Measurements from ENCODE around the gene ATRIP. TPM values are rescaled to one million over a fixed set of nuclear protein-coding genes. Genes with fewer than 3 reads are reported as not detected.

The ATRIP gene
- total and polyA plus RNA-seq, 2 of the 4 experiments (the other 2 are of a cell fraction), result 6.8 to 10.8 TPM

DNA sequence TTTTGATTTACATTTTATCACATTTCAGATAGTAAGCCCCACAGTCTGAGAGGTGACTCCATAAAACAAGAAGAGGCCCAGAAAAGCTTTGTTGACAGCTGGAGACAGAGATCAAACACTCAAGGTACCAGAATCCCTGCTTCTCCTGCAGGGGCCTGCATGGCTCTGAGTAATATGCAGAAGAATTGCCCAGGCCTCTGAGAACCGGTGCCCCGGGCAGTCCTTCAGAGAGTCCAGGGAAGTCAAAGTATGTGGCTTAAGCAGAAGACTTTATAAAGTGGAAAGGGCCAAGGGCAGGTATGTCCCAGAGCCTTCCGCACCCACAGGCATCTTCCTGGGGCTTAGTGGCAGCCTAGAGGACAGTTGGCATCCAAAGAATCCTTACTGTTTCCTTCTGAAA is 12.8 kb downstream of the ATRIP start:
- in situ Hi-C loops (cut with MboI; ENCODE audit: low sequenced_read_pairs) (no loop called here), dilution Hi-C loops (cut with HindIII; ENCODE audit: low sequenced_read_pairs, unreplicated experiment) (no loop called here), intact Hi-C loops (cut with micrococcal nuclease) (no loop called here)
- no peak overlapping the region for H2AK5ac ChIP-seq (ENCODE audit: low read depth, low read length)
- H3K18ac ChIP-seq (ENCODE audit: low read depth, low read length), result no peak overlapping the region
- H3K4me1 ChIP-seq (ENCODE audit: control insufficient read depth, insufficient read depth, low read length), result no peaks in the 10 kb centered on the region
- no peaks in the 10 kb centered on the region for H3K9me1 ChIP-seq (ENCODE audit: insufficient read depth, low read length)
- no peaks in the 10 kb centered on the region for H4K20me1 ChIP-seq (ENCODE audit: insufficient read depth, low read length)
- WGBS, 2 experiments (ENCODE audit: extremely low coverage in 2 of 2, insufficient read length in 1 of 2), result no CpG with 5 or more reads among the region's 3 CpGs
- H3K14ac ChIP-seq (replicated peaks; ENCODE audit: low read depth, low read length), result no peak overlapping the region
- H3K4ac ChIP-seq (ENCODE audit: low read depth, low read length), result no peak overlapping the region
- no peak overlapping the region for H3K9ac ChIP-seq (ENCODE audit: low read depth, low read length)
- no peaks in the 10 kb centered on the region for H3K9me3 ChIP-seq (ENCODE audit: control insufficient read depth, insufficient read depth, low read length)
- H2BK5ac ChIP-seq (ENCODE audit: low read depth, low read length, poor library complexity, severe bottlenecking), result no peak overlapping the region
- no peak overlapping the region for H2BK20ac ChIP-seq (ENCODE audit: low read depth, low read length)
- no peak overlapping the region for H3K27ac ChIP-seq (ENCODE audit: insufficient read depth, low read length)
- no peak overlapping the region for H2BK120ac ChIP-seq (ENCODE audit: low read depth, low read length)
- H2BK15ac ChIP-seq (ENCODE audit: low read depth, low read length), result no peak overlapping the region
- H3K36me3 ChIP-seq (ENCODE audit: control insufficient read depth, insufficient read depth, low read length), result peaks cover 30% of the 10 kb centered on the region
- H3K79me1 ChIP-seq (ENCODE audit: low read depth in 1 of 2, low read length in 2 of 2), result no peaks in the 10 kb centered on the region; a peak in 1 of 4 replicates
- ATAC-seq (ENCODE audit: low read depth) (no peak), DNase-seq (no peak)
- ChIA-PET POLR2A (ENCODE audit: unreplicated experiment) (no interaction called here), CTCF (interaction anchor here (0.6 kb wide), 1 partner anchor 491 kb away, joined by 3 read pairs; no protein-coding TSS in a partner anchor)
- no peak overlapping the region for H2AFZ ChIP-seq (replicated peaks; ENCODE audit: low read length, poor library complexity)
- no peak overlapping the region for H4K8ac ChIP-seq (ENCODE audit: low read depth in 2 of 2, low read length in 2 of 2)
- H4K91ac ChIP-seq (ENCODE audit: insufficient read depth, low read depth, low read length), result no peak overlapping the region
- no peak overlapping the region for H3K56ac ChIP-seq (ENCODE audit: extremely low read depth, insufficient read depth, low read length)
- H3K27me3 ChIP-seq (ENCODE audit: control insufficient read depth, insufficient read depth, low read length), result no peaks in the 10 kb centered on the region
- no peak overlapping the region for H4K5ac ChIP-seq (ENCODE audit: low read depth, low read length)
- no peak overlapping the region for H3K4me2 ChIP-seq (ENCODE audit: low read depth, low read length)
- TF ChIP-seq RCOR1 (IDR thresholded peaks at IDR 0.05; ENCODE audit: insufficient replicate concordance, low read length) (no peak), FOS (IDR thresholded peaks at IDR 0.05; ENCODE audit: low read depth, low read length) (no peak), RAD21 (IDR thresholded peaks at IDR 0.05; ENCODE audit: low read length) (no peak), CEBPB (IDR thresholded peaks at IDR 0.05; ENCODE audit: low read depth, low read length) (no peak), MAFK (IDR thresholded peaks at IDR 0.05; ENCODE audit: low read depth, low read length) (no peak), POLR2A (IDR thresholded peaks at IDR 0.05; ENCODE audit: low read depth, low read length) (no peak)
- TF ChIP-seq, protein P1, sequence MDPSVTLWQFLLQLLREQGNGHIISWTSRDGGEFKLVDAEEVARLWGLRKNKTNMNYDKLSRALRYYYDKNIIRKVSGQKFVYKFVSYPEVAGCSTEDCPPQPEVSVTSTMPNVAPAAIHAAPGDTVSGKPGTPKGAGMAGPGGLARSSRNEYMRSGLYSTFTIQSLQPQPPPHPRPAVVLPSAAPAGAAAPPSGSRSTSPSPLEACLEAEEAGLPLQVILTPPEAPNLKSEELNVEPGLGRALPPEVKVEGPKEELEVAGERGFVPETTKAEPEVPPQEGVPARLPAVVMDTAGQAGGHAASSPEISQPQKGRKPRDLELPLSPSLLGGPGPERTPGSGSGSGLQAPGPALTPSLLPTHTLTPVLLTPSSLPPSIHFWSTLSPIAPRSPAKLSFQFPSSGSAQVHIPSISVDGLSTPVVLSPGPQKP (IDR thresholded peaks at IDR 0.05; ENCODE audit: borderline replicate concordance, low read depth, low read length), result no peak
- TF ChIP-seq, protein P2, sequence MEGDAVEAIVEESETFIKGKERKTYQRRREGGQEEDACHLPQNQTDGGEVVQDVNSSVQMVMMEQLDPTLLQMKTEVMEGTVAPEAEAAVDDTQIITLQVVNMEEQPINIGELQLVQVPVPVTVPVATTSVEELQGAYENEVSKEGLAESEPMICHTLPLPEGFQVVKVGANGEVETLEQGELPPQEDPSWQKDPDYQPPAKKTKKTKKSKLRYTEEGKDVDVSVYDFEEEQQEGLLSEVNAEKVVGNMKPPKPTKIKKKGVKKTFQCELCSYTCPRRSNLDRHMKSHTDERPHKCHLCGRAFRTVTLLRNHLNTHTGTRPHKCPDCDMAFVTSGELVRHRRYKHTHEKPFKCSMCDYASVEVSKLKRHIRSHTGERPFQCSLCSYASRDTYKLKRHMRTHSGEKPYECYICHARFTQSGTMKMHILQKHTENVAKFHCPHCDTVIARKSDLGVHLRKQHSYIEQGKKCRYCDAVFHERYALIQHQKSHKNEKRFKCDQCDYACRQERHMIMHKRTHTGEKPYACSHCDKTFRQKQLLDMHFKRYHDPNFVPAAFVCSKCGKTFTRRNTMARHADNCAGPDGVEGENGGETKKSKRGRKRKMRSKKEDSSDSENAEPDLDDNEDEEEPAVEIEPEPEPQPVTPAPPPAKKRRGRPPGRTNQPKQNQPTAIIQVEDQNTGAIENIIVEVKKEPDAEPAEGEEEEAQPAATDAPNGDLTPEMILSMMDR (conservative IDR thresholded peaks at IDR 0.05; ENCODE audit: low read depth, low read length), result no peak
- no peak overlapping the region for H3K4me3 ChIP-seq (ENCODE audit: insufficient read depth, low read depth, low read length)
- H3K23ac ChIP-seq (ENCODE audit: low read depth, low read length), result no peak overlapping the region
- no peak overlapping the region for H2AK9ac ChIP-seq (replicated peaks; ENCODE audit: low read depth, low read length, poor library complexity)
- no TSS peak for BruUV-seq (replicated peaks)

Data from IMR-90 (cell line).